Activated T-helper 9 cell treated with anti-CD3 and anti-CD28 coated beads, Interleukin-2, amount 50 U/mL, for 16 hours (primary cell): ENCODE measurements around the gene BOD1L1.
"Not testable (repeated sequence)": the region's sequence is repeated elsewhere in the genome, so short reads cannot be mapped to it uniquely, and the experiment has no call there.

Experiments
- DNase-seq: peaks from one replicate; pipeline ENCODE4 v3.0.0-alpha.2; 2020; ENCODE audit warnings: low read depth

Gene BOD1L1

GRCh38 chr4:13618212-13618806, 9.2 kb downstream of the BOD1L1 start:
- DNase-seq = no peak

GRCh38 chr4:13617801-13618200, 9.7 kb downstream of the BOD1L1 start:
- DNase-seq = no peak

DNA sequence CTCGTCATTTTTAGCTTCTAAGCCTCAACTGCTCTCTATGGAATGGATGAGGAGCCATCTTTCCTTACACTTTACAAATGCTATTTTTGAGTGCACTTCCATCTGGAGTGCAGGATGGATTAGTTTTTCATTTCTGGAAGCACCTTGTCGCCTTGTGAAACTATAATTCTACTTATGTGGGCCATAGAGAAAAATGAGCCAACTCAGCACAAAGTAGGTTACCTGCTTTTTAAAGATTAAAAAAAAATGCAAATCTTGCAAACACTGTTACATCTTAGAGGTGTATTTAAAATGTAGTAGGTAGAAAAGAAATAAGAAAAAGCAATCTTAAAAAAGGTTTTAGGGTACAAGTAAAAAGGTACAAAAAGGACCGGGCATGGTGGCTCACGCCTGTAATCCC, 10.9 kb downstream of the BOD1L1 start:
- no peak for DNase-seq

DNA sequence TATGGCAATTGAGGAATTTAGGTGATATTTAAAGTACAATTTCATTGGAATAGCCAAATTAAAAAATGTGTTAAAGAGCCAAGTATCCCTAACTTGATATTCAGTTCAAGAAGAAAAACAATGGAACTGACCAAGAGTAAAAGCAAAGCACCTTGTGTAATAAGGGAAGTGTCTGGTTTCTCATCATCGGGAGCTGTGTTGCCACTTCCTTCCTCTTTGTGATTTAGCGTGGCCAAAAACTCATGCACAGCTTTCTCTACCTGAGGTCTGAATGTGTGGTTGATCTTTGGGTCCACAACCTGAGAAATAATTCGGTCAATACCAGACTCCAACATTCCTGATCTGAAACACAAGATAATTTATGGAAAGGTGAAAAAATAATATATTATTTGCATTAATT, 12.4 kb downstream of the BOD1L1 start:
- DNase-seq = no peak

DNA sequence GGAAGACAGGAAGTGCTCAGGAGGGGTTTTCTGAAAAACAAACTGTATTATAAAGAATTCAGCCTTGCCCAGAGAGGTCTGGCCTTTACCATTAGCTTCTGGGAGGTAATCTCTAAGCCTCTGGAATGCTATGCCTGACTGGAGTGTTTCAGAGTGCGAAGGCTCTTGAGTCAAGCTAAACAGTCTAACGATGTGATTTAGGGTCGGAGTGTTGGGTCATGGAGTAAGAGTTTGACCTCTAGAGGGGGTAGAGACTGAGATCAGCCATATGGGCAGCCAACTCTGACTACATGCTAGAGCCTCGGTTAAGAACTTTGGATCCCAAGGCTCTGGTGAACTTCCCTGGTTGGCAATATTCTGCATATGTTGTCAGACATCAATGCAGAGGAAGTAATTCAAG, 15.0 kb downstream of the BOD1L1 start:
- no peak for DNase-seq

DNA sequence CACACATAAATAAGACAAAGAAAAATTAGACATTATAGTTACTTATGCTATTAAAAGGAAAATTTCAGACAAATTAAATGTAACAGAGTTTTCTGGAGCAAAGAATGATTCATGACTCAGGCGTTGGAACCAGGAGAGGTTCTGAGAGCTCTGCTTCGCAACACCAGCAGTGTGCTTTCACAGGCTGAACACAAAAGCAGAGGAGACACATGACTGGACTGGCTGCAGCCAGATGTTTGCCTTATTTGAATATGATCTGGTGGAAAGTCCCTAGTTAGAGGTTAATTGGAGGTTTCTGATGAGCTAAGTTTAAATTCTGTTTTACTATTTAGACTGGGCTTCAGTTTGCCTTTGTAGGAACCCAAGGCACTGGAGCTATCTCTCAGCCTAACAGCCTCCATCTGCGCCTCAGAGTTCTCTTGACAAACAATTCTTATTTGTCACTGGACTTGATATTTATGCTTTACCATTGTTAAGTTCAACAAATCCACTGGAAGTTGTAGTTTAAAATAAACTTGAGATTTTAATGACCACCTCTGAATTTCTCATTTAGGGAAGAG, 16.2 kb downstream of the BOD1L1 start:
- no peak for DNase-seq

DNA sequence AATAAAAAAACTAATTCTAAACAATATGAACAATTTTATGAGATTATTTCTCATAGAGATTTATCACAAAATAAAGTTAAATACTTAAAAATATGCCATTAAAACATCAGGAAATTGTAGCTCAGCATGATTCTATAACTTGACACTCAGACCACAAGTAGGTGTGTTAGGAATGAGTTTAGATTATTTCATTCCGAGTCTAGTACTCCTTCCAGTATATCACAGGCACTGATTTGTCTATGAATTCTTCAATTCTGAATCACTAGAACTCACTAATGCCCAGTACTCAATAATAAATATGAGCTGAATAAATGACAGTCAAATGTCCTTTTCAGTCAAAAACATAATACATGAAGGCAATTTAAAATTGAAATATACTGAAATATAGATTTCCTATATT, 22.2 kb downstream of the BOD1L1 start:
- no peak for DNase-seq

- DNase-seq = no peak
Observed at GRCh38 chr4:13601848-13602247, 25.7 kb downstream of the BOD1L1 start.

DNA sequence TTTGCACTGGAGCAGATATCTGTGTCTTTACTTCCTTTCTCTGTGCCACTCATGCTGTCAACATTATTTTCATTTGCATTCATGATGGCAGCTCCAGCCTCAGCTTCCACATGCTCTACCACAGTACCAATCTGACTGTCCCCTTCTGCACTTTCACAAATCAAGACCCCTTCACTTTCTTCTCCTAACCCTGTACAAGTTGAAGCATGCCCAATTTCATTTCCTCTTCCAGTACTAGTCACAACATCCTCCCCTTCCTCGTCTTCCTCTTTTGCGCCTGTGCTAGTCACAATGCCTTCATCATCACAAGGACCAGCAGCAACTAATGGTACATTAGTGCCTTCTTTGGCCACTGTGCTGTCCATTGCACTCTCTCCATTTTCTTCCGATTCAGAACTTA, 26.5 kb downstream of the BOD1L1 start:
- no peak for DNase-seq

DNA sequence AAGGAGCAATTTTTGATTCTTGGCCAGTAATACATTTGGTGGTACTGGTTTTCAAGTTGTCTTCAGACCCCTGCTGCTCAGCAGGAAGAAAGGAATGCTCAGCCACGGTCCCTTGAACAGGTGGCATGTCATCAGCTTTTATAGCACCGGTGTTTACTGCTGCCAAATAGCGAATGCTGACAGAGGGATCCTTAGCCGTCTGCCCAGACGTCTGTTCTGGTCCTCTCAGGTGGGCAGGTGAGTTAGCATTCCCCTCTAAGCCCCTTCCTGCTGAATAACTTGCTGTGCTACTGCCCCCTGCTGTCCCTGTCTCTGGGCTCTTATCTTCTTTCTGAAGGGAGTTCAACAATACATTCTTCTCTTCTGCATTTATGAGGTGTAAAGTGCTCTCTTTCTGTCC, 28.4 kb downstream of the BOD1L1 start:
- DNase-seq = no peak

GRCh38 chr4:13597604-13598003, 29.9 kb downstream of the BOD1L1 start:
- DNase-seq = no peak

- DNase-seq = no peak
Observed at GRCh38 chr4:13597141-13597540, 30.4 kb downstream of the BOD1L1 start.

GRCh38 chr4:13592220-13592619, 35.3 kb downstream of the BOD1L1 start:
- DNase-seq = no peak

- no peak for DNase-seq
Observed at GRCh38 chr4:13590766-13591165, 36.8 kb downstream of the BOD1L1 start.

DNA sequence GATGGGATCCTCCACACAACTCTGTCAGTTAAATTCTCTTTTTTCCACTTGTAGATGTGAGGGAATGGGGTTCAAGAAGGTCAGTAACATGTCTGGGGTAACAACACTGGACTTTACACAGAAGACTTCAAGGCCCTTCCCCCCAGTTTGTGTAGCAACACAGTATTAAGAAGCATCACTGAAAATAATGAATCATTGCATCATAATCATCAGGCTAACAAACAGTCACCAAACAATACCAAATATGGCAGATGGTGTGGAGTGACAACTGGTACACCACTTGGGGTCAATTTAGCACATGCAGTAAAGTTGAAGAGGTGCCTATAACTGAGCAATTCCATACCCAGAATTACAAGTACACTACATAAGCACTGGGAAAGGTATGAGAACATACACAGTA, 38.6 kb downstream of the BOD1L1 start:
- no peak for DNase-seq

DNA sequence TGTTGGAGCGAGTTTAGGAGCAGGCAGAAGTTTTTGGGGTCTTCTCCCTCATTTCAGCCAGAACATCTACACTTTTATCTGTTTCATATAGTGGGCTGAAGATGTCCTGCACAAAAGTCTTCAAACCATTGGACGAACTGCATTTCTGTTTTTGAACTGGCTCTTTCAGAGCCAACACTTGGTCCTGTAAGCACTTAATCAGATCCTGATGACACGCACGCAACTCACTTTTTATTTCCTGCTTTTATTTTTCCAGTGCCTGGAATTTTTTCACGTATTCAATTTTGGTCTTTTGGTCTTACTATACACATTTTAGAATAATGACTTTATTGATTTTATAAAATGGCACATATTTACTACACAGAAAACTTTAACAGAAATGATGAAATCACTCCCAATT, 43.0 kb downstream of the BOD1L1 start:
- DNase-seq = no peak

DNA sequence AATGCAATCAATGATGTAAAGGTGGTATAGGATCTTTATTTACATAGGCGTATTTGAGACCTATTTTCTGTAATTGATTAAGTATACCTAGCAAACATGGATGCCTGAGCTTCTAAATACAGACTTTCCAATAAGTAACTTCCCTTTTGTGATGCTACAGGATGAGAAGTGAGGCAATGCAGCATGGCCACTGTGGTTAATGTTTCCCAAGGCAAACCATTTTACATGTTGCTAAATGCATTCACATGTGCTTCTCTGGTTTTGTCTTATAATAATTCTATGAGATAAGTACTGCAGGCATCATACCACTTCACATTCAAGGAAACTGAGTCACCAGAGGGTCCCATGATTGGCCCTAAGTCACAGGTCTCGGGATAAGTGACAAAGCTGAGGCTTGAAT, 47.5 kb downstream of the BOD1L1 start:
- DNase-seq = no peak

DNA sequence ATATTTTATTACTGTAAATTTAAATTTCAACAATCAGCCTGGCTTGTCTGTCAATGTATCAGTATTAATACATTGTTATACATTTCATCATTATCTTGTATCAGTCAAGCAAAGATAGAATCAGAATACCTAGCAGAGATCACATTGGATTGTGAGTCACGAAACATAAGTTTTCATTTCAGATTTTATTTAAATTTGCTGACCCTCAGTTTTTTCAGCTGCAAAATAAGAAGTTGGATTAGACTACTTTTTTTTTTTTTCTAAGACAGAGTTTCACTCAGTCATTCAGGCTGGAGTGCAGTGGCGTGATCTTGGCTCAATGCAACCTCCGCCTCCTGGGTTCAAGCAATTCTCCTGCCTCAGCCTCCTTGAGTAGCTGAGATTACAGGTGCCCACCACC, 49.9 kb downstream of the BOD1L1 start:
- no peak for DNase-seq

DNA sequence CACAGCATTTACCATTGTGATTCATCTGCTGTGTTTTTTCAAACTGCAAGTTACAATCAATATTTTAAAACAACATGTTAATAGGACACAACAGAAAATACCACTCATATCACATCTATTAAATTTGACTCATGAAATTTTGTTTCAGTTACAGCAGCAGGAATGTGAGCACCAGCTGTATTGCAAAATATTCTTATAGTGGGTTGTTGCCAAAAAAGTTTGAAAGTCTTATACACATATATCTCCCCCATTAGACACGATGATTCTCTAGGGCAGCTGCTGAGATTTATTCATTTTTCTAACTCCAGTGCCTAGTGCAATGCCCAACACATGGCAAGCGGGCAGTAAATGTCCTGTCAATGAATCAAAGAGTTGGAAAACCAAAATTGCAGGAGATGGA, 56.6 kb downstream of the BOD1L1 start:
- DNase-seq = no peak

DNA sequence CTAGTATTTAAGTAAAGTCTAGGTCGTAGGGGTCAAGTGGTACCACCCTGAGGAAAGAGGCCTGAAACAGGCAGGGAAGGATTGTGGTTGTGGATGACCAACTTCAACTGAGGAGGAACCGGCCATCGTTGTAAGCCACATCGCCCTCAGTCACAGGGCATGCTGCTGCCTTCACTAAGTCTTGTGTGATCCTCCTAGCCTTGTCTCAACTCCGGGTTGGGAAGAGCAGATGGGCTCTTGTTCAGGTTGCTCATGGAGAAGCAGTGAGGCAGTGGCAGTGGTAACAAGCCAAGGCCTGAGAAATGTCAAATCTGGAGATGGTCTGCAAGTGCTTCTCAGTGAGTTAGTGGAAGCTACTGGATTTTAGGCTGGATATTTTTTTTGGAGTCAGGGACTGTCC, 60.4 kb downstream of the BOD1L1 start:
- DNase-seq = no peak

GRCh38 chr4:13562876-13563275, 64.6 kb downstream of the BOD1L1 start:
- DNase-seq = no peak

DNA sequence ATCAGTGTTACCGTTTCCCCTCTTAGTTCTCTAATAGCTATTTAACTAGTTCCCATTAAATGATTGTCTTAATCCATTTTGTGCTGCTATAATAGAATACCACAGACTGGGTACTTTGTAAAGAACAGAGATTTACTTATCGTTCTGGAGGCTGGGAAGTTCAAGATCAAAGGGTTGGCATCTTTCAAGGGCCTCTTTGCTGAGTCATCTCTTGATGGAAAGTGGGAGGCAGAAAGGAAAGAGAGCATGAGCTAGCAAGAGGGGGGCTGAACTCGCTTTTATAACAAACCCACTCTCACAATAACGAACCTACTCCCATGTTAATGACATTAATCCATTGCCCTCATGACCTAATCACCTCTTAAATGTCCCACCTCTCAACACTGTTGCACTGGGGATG, 65.9 kb downstream of the BOD1L1 start:
- DNase-seq = no peak

DNA sequence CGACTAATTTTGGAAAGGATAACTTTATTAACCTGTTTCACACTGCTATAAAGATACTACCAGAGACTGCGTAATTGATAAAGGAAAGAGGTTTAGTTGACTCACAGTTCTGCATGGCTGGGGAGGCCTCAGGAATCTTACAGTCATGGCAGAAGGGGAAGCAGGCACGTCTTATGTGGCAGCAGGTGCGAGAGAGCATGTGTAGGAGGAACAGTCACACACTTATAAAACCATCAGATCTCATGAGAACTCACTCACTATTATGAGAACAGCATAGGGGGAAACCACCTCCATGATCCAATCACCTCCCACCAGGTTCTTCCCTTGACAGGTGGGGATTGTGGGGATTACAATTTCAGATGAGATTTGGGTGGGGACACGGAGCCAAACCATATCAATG, 67.4 kb downstream of the BOD1L1 start:
- not testable (repeated sequence) for DNase-seq

DNA sequence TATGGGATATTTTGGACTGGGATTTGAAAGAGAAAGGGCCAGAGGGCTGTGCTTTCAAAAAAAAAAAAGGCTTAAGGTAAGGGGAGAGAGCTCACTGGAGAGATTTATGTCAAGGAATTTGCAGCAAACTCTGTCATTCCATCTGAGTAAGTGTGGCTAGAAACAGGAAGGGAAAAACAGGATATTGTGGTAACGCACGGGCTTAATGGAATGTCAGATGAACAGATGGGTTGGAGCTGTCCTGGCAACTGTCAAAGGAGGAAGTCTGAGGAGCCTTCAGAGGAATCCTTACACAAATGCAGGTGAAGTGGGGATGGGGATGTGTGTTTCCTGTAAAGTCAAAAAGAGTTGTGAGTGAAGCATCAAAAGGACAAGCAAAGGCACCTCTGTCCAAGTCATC, 68.1 kb downstream of the BOD1L1 start:
- no peak for DNase-seq

DNA sequence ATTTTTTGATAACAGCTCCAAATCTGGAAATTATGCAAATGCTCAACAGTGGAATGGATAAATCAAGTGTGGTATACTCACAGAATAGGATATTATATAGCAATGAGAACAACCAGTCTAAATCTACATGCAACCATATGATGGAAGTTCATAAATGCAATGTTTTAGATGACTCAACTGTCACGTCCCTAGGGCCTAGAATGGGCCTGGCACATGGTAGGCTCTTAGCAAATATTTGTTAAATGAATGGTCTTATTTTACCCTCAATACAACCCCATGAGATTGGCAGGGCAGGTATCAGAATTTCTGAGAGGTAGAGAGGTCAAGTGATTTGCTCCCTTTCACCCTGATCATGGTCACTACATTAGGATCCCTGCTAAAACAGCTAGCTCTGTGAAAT, 68.6 kb downstream of the BOD1L1 start:
- no peak for DNase-seq
